GM19395 (cell line): ENCODE data around the gene FAU.
"Not testable (repeated sequence)": the region's sequence is repeated elsewhere in the genome, so short reads cannot be mapped to it uniquely, and the experiment has no call there.

Experiments
- ATAC-seq: cut with Tn5 transposase; IDR thresholded peaks from one replicate; pipeline ENCODE4 v1.9.1; 2021; ENCODE audit warnings: mild to moderate bottlenecking, moderate library complexity; ENCODE audit not compliant: unreplicated experiment

The FAU gene

GRCh38 chr11:65124480-65125196 is 2.7 kb upstream of the FAU start:
- ATAC-seq = no peak

GRCh38 chr11:65121447-65121864 is 478 bp downstream of the FAU start:
- no peak for ATAC-seq

GRCh38 chr11:65120831-65121230 is 1.1 kb downstream of the FAU start:
- ATAC-seq = no peak

GRCh38 chr11:65119670-65119995 is 2.3 kb downstream of the FAU start:
- no peak for ATAC-seq

GRCh38 chr11:65118891-65119669 is 2.9 kb downstream of the FAU start:
- not testable (repeated sequence) for ATAC-seq

- no peak for ATAC-seq
Observed at GRCh38 chr11:65118097-65118837, 3.7 kb downstream of the FAU start.

- ATAC-seq = peak; percentile 63
Observed at GRCh38 chr11:65117206-65118096, 4.5 kb downstream of the FAU start, which contains the start of gene ZNHIT2. Gene ZNHIT2, minus strand, starts transcription at chr11:65117701. Its CDS starts 48 bp downstream, at chr11:65117653.

- no peak for ATAC-seq
Observed at GRCh38 chr11:65116370-65117205, 5.3 kb downstream of the FAU start.

- no peak for ATAC-seq
Observed at GRCh38 chr11:65115361-65116082, 6.4 kb downstream of the FAU start.

- no peak for ATAC-seq
Observed at GRCh38 chr11:65114538-65115171, 7.3 kb downstream of the FAU start.

- ATAC-seq = no peak
Observed at GRCh38 chr11:65113839-65114238, 8.1 kb downstream of the FAU start.

- no peak for ATAC-seq
Observed at GRCh38 chr11:65113361-65113756, 8.6 kb downstream of the FAU start.

- ATAC-seq = no peak
Observed at GRCh38 chr11:65112546-65113360, 9.2 kb downstream of the FAU start.

- peak; percentile 56 for ATAC-seq
Observed at GRCh38 chr11:65111744-65112545, 10.0 kb downstream of the FAU start, which contains the start of gene TM7SF2. Gene TM7SF2, plus strand, starts transcription at chr11:65111872. Its CDS starts 144 bp downstream, at chr11:65112016.

- no peak for ATAC-seq
Observed at GRCh38 chr11:65111159-65111743, 10.7 kb downstream of the FAU start.

GRCh38 chr11:65110354-65110861 is 11.5 kb downstream of the FAU start:
- ATAC-seq = peak; percentile 40
